GM10266 (cell line): ENCODE results near the gene HIGD2A.
"Not testable (repeated sequence)": the region's sequence is repeated elsewhere in the genome, so short reads cannot be mapped to it uniquely, and the experiment has no call there.

Experiments
- DNase-seq: peaks from one replicate; pipeline ENCODE4 v3.0.0; 2012; ENCODE audit errors: extremely low spot score
- CTCF ChIP-seq: IDR thresholded peaks from 2 replicates; pipeline ENCODE4 v1.5.1; 2012; ENCODE audit warnings: mild to moderate bottlenecking, low read depth; ENCODE audit not compliant: control insufficient read depth, insufficient read depth; ENCODE audit errors: missing control alignments

The HIGD2A gene

GRCh38 chr5:176406436-176407052, 18.0 kb downstream of the HIGD2A start:
- DNase-seq, result no peak
- TF ChIP-seq CTCF, result no peak

GRCh38 chr5:176407456-176408251, 19.1 kb downstream of the HIGD2A start:
- no peak for TF ChIP-seq CTCF
- no peak for DNase-seq

- not testable (repeated sequence) for DNase-seq
Observed at GRCh38 chr5:176408252-176408573, 19.7 kb downstream of the HIGD2A start.

GRCh38 chr5:176408590-176408989, 20.0 kb downstream of the HIGD2A start:
- no peak for DNase-seq
- no peak for TF ChIP-seq CTCF

GRCh38 chr5:176409765-176410164, 21.2 kb downstream of the HIGD2A start:
- DNase-seq, result no peak
- TF ChIP-seq CTCF, result no peak

GRCh38 chr5:176410486-176411180, 22.1 kb downstream of the HIGD2A start:
- TF ChIP-seq CTCF, result no peak
- no peak for DNase-seq

- TF ChIP-seq CTCF, result no peak
- no peak for DNase-seq
Observed at GRCh38 chr5:176412517-176413254, 24.1 kb downstream of the HIGD2A start.
